ENCODE measurements around the gene OTUB2. TPM values are rescaled to one million over a fixed set of nuclear protein-coding genes. Genes with fewer than 3 reads are reported as not detected.

Gene OTUB2
- total RNA-seq, result 3.0 and 3.2 TPM in 2 replicates

- intact Hi-C loops (cut with micrococcal nuclease), result loop anchor here (2.0 to 5.0 kb wide), 3 partner anchors 14 to 146 kb away; partner anchors contain the start of genes DDX24, IFI27L1 and PPP4R4
Observed at GRCh38 chr14:94026173-94026888, at the start of gene OTUB2. Gene OTUB2 (plus strand): TSS chr14:94026340. CDS start chr14:94026538, 198 bp downstream.

GRCh38 chr14:93976477-93977057, 49.6 kb upstream of the OTUB2 start, which contains the start of gene ASB2:
Gene ASB2 (minus strand): TSS chr14:93976570. CDS start chr14:93964539, 12,031 bp downstream.
- intact Hi-C loops (cut with micrococcal nuclease), result loop anchor here (5.0 kb wide), 1 partner anchor 1541 kb away; the partner anchor contains the start of gene SYNE3

DNA sequence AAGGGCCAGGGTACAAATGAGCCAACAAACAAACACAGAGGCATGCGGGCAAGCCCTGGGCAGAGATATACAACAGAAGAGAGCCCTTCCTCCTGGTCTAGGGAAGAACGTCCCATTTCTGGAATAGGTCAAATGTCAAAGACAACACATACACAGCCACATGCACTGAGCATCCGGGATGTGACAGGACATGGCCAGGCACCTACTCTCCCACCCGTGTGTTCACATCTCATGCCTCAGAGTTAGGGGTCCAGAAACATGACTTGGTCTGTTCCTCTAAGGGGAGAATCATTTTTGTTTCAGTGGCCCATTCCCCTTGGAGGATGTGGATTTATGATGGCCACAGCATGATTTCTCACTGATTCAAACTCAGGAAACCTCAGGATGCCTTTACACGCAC, 49.0 kb upstream of the OTUB2 start:
- intact Hi-C loops (cut with micrococcal nuclease), result loop anchor here (5.0 kb wide), 1 partner anchor 1540 kb away; the partner anchor contains the start of gene SYNE3

- intact Hi-C loops (cut with micrococcal nuclease), result loop anchor here (1.0 to 5.0 kb wide), 5 partner anchors 15 to 1539 kb away; partner anchors contain the start of gene SYNE3
Observed at GRCh38 chr14:93977790-93978581, 48.2 kb upstream of the OTUB2 start.

- intact Hi-C loops (cut with micrococcal nuclease), result loop anchor here (1.0 to 5.0 kb wide), 5 partner anchors 15 to 1539 kb away; partner anchors contain the start of gene SYNE3
Observed at GRCh38 chr14:93978735-93979134, 47.4 kb upstream of the OTUB2 start.

- intact Hi-C loops (cut with micrococcal nuclease), result no loop called here
Observed at GRCh38 chr14:93980456-93981201, 45.5 kb upstream of the OTUB2 start.

- intact Hi-C loops (cut with micrococcal nuclease), result no loop called here
Observed at GRCh38 chr14:93981316-93982229, 44.6 kb upstream of the OTUB2 start.

DNA sequence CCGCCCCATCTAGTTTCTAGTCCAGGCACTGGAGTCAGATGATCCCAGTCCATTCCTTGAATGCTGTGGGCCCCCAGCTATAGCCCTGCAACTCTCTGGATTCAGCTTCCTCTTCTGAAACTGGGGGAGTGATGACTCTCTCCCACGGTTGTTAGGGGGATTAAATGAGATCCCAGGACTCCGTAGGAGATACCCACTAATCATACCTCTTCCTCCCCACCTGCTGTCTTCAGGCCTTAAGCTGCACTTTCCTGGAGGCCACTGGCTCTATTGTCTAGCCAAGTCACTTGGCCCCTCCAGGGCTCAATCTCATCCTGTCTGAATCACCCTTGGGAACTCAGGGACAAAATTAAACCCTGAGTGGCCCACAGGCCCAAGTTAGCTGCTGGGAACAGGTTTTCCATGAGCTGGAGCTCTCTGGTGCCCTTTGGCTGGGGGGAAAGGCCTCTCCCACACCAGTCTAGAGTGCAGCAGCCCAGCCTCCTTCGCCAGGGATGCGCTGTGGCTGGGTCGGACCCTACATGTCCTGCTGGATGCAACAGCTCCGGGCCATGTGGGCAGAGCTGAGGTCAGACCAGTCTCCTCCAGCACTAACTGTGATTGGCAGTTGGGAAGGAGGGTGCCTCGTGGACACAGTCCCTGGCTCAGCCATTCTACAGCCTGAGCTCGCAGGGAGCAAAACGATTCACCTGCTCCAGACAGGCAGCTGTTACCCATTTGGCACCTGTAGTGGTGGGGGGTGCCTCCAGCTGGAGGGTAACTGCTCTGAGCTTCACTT, 43.7 kb upstream of the OTUB2 start:
- intact Hi-C loops (cut with micrococcal nuclease), result no loop called here

GRCh38 chr14:93984070-93984469, 42.1 kb upstream of the OTUB2 start:
- intact Hi-C loops (cut with micrococcal nuclease), result no loop called here

DNA sequence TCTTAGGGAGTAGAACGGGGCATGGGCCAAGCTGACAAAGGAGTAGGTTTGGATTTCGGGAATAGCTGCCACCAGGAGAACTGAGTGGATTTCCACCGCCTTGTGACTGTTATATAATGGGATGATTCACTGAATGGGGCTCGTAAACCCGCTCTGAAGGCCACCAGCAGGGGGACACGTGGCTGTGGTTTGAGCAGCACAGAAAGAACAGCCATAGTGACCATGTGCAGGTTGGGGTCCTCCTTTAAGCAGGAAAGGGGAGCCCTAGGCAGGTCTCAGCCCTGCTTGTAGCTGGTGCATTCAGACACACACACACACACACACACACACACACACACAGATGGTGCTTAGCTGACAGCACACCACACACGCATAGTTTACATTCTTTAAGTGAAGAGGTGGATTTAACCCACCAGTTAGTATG, 41.1 kb upstream of the OTUB2 start:
- intact Hi-C loops (cut with micrococcal nuclease), result no loop called here

DNA sequence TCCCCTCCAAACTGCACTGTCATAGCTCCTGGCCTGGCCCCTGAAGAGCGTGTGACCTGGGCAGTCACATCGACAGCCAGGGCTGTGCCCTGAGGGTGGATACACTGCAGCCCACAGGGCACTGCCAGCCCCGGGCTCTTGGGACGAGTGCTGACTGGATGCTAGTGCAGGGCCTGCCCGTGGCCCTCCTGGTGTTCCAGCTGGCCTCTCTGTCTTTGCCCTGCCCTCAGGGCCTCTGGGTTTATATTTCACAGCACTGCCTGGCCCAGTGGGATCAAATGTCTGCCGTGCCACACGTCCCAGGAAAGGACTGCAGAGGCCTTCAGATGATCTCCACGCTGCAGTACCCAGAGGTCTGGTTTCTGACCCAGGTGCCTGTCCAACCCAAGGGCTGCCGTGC, 39.2 kb upstream of the OTUB2 start:
- intact Hi-C loops (cut with micrococcal nuclease), result no loop called here

DNA sequence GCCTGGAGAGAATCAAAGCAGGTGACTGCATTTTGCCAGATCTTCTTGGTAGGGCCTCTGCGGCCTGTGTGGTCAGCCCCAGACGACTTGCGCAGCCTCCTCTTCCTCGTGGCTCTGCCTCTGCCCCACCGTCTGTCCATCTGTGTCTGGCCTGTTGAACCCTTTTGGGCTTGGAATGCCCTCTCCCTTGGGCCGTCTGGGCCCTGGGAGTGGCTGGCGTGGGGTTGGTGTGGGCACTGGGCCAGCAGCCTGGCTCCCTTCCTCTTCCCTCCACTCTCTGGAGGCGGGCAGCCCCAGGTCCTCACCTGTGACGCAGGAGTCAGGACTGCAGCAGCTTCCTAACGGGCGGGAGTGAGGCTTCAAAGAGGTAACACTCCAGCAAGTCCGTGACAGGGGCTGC, 38.8 kb upstream of the OTUB2 start:
- intact Hi-C loops (cut with micrococcal nuclease), result no loop called here

- intact Hi-C loops (cut with micrococcal nuclease), result no loop called here
Observed at GRCh38 chr14:93987815-93988476, 38.2 kb upstream of the OTUB2 start.

DNA sequence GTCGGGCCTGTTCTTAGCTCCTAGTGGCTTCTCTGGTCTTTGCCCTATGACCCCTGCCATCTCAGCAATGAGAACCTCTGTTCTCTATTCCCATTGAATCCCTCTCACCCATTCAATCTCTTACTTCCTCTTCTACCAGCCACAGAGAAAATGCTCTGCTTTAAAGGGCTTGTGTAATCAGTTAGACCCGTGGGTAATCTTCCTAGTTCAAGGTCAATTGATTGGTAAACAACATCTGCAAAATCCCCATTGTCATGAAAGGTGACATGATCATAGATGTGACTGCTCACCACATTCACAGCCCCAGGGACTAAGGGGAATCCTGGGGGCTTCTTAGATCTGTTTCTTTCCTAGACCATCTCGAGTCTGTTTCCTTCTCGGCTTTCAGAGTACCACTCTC, 36.2 kb upstream of the OTUB2 start:
- intact Hi-C loops (cut with micrococcal nuclease), result no loop called here

- intact Hi-C loops (cut with micrococcal nuclease), result no loop called here
Observed at GRCh38 chr14:93991212-93991611, 34.9 kb upstream of the OTUB2 start.

DNA sequence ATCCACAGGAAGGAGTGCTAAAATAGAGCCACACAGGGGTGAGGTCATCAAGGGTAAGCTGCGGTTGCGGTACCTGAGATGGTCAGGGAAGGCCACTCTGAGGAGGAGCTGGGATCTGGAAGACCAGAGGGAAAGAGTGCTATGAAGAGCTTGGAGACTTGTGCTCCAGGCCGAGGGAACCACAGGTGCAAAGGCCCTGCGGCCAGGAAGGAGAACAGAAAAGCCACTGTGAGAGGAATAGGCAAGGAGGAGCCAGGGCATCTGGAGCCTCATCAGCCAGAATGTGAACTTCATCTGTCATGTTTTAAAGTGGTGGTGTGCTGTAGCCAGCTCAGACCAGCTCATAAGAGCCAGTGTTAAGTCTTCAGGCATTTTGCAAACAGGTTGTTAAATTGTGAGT, 34.5 kb upstream of the OTUB2 start:
- intact Hi-C loops (cut with micrococcal nuclease), result no loop called here

DNA sequence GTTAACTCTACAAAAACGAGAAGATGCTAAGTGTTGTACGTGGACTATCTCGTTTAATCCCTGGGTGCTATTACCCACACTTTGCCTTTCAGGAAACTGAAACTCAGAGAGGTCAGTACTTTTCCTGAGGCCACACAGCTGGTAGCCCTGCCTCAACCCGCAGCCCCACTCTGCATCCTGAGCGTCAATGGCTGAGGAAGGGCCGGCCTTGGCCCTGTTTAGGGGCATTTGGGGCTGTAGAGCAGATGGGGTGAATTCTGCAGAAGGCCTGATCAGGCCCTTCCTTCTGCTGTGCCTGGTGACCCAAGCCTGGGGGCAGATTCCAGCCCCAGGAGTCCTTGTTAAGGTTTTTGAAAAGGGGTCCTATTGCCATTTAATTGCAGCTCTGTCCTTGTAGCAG, 32.8 kb upstream of the OTUB2 start:
- intact Hi-C loops (cut with micrococcal nuclease), result no loop called here

GRCh38 chr14:93994919-93995682, 31.0 kb upstream of the OTUB2 start:
- intact Hi-C loops (cut with micrococcal nuclease), result no loop called here
